Measurements from ENCODE around the gene PCIF1. TPM values are rescaled to one million over a fixed set of nuclear protein-coding genes. Genes with fewer than 3 reads are reported as not detected.

PCIF1 gene
- total RNA-seq, 1 donor from 2014 or later = 22.4 TPM

DNA sequence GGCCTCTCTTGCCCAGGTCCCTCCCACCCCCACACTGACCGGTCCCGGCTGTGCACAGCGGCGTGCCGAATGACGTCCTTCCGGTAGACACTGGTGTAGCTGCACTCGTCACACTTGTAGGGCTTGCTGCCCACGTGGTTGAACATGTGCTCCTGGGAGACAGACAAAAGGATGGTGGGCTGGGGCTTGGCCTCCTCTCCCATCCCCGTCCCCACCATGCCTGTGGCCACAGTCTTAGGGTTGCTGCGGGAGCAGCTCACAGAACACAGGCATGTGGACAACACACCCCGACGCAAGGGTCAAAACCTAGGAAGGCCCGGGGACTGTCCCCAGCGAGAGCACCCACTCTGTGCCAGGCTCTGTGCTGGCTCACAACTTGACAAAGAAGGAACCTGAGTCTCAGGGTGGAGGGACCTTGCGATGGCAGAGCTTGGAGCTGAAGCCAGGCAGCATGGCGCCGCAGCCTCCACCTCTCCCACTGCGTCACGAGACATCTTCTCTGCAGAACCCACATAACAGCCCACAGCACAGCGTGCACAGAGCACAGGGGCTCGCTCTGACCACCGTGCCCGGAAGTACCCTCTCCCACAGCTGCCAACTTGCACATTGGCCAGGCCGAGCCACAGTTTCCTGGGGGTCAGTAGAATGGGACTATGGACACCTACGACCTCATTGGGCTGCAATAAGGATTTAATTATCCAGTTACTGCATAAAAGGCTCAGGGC lies 27.7 kb downstream of the PCIF1 start:
- DNase-seq (ENCODE audit: low read depth) = no peak
- Histone ChIP-seq H3K4me3 (ENCODE audit: low read depth, low read length) (no peak overlapping the region), H3K27me3 (ENCODE audit: control insufficient read depth, insufficient read depth, low read length) (no peaks in the 10 kb centered on the region), H3K36me3 (ENCODE audit: control insufficient read depth, insufficient read depth, low read length) (peaks cover 6% of the 10 kb centered on the region)
- TF ChIP-seq, protein P1, sequence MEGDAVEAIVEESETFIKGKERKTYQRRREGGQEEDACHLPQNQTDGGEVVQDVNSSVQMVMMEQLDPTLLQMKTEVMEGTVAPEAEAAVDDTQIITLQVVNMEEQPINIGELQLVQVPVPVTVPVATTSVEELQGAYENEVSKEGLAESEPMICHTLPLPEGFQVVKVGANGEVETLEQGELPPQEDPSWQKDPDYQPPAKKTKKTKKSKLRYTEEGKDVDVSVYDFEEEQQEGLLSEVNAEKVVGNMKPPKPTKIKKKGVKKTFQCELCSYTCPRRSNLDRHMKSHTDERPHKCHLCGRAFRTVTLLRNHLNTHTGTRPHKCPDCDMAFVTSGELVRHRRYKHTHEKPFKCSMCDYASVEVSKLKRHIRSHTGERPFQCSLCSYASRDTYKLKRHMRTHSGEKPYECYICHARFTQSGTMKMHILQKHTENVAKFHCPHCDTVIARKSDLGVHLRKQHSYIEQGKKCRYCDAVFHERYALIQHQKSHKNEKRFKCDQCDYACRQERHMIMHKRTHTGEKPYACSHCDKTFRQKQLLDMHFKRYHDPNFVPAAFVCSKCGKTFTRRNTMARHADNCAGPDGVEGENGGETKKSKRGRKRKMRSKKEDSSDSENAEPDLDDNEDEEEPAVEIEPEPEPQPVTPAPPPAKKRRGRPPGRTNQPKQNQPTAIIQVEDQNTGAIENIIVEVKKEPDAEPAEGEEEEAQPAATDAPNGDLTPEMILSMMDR (IDR thresholded peaks at IDR 0.05; ENCODE audit: insufficient read depth, low read length, poor library complexity, severe bottlenecking) = no peak

DNA sequence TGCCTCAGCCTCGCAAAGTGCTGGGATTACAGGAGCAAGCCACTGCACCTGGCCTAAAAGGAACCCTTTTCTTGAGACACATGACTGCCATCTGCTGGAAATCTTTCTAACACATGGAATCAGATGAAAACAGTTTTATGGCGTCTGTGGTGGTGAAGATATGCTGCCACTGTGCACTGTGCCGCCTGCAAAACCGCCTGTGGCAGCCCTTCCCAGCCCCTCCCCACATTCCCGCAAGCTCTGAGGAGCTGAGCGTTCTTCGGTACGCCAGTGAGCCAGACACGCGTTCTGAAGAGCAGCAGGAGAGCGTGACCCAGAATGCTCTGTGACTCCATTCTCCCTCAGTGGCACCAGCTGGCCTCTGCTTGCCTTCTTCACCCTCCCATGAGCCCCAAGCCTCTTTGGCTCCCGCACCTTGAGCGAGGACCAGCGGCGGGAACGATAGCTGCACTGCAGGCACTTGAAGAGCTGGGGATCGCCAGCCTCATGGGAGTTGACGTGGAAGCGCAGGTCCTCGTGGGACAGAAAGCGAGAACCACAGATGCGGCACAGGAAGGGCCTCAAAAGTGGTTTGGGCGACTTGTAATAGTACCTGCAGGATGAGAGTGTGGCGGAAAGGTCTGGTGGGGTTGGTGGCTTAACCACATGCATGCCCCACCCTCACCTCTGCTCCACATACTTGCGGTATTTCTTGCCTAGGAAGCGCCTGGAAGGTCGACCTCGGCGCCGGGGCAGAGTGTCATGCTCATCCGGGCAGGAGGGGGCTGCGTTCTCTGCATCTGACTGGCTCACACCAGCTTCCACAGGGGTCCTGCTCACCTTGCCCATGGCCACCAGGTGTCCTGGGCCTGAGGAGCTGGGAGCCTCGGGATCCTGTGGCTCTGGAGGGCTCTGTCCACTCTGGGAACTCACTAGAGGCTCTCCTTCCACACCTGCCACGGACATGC lies 28.8 kb downstream of the PCIF1 start:
- peak; percentile 34 for DNase-seq (ENCODE audit: low read depth)
- no peaks in the 10 kb centered on the region for H3K27me3 ChIP-seq (ENCODE audit: control insufficient read depth, insufficient read depth, low read length)
- H3K36me3 ChIP-seq (ENCODE audit: control insufficient read depth, insufficient read depth, low read length) = peaks cover 5% of the 10 kb centered on the region
- no peak overlapping the region for H3K4me3 ChIP-seq (ENCODE audit: low read depth, low read length)
- TF ChIP-seq, protein P1 (IDR thresholded peaks at IDR 0.05; ENCODE audit: insufficient read depth, low read length, poor library complexity, severe bottlenecking) = peak; percentile 9

- no peak overlapping the region for H3K4me3 ChIP-seq (ENCODE audit: low read depth, low read length)
Observed at GRCh38 chr20:45964006-45964400, 29.5 kb downstream of the PCIF1 start.

DNA sequence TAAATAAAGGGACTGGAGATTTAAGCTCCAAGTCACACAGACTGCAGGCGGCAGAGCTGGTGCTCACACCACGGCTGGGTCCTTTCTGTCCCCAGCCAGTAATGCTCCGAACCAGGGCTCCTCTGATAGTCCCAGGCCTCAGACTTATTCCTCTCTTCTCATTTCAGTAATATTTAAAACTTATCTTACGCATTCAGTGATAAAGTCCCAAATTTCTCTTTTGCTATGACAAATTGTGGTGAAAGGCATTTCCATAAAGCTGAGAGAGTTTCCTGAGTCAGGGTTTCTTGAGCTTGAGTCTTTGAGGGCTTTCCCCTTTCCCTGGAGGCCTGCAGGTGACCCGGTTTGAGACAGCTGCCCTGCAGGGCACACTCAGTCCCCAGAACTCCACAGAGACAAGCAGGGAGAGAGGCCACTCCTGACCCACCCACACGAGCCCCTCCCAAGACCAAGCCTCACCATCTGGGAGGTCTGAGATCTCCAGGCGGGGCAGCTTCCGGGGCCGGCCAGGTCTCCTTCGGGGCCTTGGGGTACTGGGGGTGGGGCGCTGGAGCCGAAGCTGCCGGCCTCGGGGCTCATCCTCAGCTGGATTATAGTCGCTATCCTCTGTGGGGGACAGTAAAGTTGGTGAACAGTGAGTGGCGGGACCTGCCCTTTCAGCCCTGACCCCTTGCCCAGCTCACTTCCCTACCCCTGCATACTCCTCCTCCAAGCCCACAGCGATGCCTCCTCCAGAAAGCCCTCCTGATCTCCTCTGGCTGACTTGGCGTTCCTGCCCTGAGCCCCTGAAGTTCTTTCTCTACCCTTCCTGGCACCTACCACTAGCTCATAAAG lies 30.9 kb downstream of the PCIF1 start:
- Histone ChIP-seq H3K4me3 (ENCODE audit: low read depth, low read length) (no peak overlapping the region), H3K27me3 (ENCODE audit: control insufficient read depth, insufficient read depth, low read length) (no peaks in the 10 kb centered on the region), H3K36me3 (ENCODE audit: control insufficient read depth, insufficient read depth, low read length) (peaks cover 4% of the 10 kb centered on the region)
- no peak for DNase-seq (ENCODE audit: low read depth)
- TF ChIP-seq, protein P1 (IDR thresholded peaks at IDR 0.05; ENCODE audit: insufficient read depth, low read length, poor library complexity, severe bottlenecking) = no peak

More at GRCh38 chr20:45964006-45964400, 29.5 kb downstream of the PCIF1 start:
- Histone ChIP-seq H3K36me3 (ENCODE audit: control insufficient read depth, insufficient read depth, low read length) (peaks cover 4% of the 10 kb centered on the region), H3K27me3 (ENCODE audit: control insufficient read depth, insufficient read depth, low read length) (no peaks in the 10 kb centered on the region)
- DNase-seq (ENCODE audit: low read depth) = no peak
- TF ChIP-seq, protein P1 (IDR thresholded peaks at IDR 0.05; ENCODE audit: insufficient read depth, low read length, poor library complexity, severe bottlenecking) = no peak

- TF ChIP-seq, protein P1 (IDR thresholded peaks at IDR 0.05; ENCODE audit: insufficient read depth, low read length, poor library complexity, severe bottlenecking) = no peak
- no peaks in the 10 kb centered on the region for H3K27me3 ChIP-seq (ENCODE audit: control insufficient read depth, insufficient read depth, low read length)
- no peak for DNase-seq (ENCODE audit: low read depth)
- no peak overlapping the region for H3K4me3 ChIP-seq (ENCODE audit: low read depth, low read length)
- H3K36me3 ChIP-seq (ENCODE audit: control insufficient read depth, insufficient read depth, low read length) = peaks cover 4% of the 10 kb centered on the region
Observed at GRCh38 chr20:45967551-45968080, 33.1 kb downstream of the PCIF1 start.

All from kidney epithelial cell (primary cell).